Occipital lobe (tissue), 2 donors: ENCODE data around the gene NACA. TPM values are rescaled to one million over a fixed set of nuclear protein-coding genes. Genes with fewer than 3 reads are reported as not detected.
"Not testable (repeated sequence)": the region's sequence is repeated elsewhere in the genome, so short reads cannot be mapped to it uniquely, and the experiment has no call there.

Experiments used
- DNase-seq: peaks from one replicate; lab custom pipeline; 2025; lab: John Stamatoyannopoulos, UW
- total RNA-seq: library from RNA; depleted of rRNA; stranded (reverse); fragments of >200 nt; gene quantifications from one replicate; pipeline ENCODE4 v1.2.3, GENCODE V29; 2014

NACA gene
- total RNA-seq, result 1,394 TPM

DNA sequence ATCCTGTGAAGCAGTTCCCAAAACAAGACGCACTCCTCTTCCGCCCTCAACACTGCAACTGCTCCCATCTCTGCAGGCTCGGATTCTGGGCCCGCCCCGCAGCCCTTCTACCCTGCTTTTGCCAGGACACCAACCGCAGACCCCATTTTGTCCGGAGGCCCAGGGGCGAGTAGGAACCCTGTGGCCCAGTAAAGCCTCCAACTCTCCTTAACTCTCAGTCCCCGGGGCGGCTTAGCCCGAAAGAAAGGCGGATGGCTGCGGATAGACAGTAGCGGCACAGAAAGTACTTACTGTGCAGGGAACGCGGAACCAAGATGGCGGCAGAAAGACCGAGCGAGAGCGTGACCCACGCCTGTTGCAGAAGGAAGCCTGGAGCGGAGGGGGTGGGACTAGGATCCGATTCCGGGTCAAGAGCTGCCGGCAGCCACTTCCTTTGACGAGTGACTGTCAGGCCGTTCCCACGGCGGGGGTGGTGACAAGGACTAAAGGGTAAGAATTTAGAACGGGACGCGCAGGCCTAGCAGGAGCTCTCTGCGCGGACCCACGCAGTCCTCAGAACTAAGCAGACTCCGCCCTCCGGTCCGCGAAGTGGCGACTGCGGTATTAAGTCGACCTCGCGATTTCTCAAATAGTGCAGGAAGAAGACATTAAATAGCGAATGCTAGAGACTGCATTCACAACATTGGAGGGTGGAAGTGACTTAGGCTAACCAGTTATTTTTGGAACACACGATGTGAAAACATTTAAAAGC lies at the start of gene NACA:
TSS of gene NACA (minus strand) at position 328 of the 751 bp plus-strand sequence. CDS start 778 bp downstream, outside the sequence.
- peak; percentile 97 for DNase-seq

DNA sequence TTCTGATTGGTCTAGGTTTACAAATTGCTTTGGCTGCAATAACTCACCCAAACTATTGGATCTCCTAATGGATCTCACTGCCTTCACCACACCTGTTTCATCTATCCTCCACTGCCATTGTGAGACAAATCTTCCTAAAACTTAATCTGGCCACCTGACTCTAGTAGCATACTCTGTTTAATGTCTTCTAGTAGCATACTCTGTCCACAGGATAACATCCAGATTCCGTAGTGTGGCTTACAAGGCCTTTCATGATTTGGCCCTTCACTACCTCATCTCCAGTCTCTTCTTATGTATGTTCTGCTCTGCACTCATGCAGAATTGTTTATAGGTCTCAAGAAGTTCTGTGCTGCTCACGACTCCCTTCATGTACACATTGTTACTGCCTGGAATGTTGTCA lies 48.0 kb upstream of the NACA start:
- no peak for DNase-seq

DNA sequence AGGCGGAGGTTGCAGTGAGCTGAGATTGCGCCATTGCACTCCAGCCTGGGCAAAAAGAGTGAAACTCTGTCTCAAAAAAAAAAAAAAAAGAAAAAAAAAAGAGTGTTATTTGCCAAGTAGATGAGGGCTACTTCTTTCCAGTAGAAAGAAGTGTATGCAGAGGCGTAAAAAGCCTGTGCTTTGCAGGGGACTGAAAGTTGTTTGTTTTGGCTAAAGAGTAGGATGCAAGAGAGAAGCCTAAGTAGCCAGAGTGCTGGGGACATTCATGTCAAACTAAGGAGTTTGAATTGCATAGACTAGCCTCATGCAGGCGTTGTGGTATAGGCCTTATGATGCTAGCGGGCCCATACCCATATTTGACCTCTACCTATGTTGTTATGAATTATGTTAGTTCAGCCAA lies 47.5 kb upstream of the NACA start:
- no peak for DNase-seq

DNA sequence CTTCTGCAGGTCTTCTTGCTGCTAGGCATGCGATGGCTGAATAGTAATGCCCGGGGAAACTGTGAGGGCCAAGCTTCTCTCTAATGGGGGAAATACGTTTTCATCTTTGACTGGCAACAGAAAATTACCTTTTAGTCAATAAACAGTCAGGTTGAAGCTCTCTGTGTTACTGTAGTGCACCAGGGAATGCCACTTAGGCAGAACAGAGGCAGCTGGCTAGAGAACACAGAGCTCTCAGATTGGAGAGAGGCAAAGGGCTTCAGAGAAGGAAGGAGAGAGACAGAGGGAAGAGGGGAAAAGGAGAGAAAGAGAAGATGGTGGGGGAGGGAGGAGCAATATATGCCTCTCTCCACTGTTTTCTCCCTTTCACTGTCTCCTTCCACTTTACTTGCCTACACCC lies 44.8 kb upstream of the NACA start:
- no peak for DNase-seq

DNA sequence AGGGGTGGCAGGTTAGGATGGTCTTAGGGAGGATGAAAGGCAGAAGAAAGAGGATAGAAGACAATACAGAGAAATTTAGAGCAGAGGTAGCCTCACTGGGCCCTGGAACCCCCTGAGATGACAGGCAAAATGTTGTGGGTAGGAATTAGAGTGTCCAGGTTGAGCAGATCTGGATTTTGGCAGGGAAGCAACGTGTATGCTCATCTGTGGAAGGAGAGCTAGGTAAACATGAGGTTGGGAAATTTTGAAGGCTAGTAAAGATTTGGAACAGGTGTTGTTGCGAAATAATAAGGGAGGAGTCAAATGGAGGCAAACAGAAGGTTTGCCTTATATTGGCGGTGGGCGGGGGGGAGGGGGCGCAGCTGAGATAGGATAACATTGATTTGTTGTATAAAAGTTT lies 43.3 kb upstream of the NACA start:
- DNase-seq, result no peak

DNA sequence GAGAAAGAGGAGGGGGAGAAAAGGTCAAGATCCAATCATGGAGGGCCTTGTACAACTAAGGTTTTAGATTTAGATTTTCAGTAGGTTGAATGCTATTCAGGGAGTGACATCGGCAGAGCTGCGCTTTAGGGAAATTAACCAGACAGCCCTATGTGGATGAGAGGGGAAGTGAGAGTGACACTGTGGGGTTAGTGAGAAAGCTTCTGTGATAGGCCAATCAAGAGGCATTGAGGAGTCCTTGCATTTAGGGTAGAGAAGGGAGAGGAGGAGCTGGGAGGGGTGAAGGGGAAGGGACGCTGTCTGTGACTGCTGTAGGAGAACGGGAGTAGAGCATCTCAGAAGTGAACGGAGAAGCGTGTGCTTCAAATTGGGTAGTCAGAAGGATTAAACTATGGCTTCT lies 41.4 kb upstream of the NACA start:
- no peak for DNase-seq

DNA sequence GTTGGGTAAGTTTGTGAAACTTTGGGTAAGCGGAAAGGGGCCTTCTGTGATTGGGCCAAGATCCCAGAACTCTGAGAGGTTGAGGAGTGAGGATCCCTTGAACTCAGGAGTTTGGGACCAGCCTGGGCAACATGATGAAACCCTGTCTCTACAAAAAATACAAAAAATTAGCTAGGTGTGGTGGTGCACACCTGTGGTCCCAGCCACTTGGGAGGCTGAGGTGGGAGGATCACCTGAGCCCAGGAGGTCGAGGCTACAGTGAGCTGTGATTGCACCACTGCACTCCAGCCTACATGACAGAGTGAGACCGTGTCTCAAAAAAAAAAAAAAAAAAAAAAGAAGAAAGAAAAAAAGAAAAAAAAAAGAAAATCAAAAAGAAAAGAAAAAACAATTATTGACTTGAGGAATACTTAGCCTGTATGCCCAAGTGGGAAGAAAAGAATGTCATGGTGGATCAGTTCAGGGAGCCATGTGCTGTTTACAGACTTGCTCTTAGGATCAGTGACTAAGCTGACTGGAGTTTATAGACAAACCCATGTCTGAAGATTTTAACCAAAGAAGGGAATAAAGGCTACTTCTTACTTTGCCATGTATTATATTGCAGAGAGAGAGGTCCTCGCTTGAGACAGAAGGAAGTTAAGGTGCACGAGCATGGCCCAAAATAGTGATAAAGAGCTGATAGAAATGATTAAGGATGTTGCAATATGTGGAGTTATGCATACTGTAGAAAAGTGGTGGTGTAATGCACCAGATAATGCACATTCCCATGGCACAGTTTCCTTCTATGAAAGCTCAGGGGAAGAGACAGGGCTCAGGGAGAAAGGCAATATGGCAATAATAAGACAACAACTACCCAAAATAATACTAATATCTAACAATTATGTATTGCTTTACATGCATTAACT lies 38.9 kb upstream of the NACA start:
- DNase-seq, result no peak

DNA sequence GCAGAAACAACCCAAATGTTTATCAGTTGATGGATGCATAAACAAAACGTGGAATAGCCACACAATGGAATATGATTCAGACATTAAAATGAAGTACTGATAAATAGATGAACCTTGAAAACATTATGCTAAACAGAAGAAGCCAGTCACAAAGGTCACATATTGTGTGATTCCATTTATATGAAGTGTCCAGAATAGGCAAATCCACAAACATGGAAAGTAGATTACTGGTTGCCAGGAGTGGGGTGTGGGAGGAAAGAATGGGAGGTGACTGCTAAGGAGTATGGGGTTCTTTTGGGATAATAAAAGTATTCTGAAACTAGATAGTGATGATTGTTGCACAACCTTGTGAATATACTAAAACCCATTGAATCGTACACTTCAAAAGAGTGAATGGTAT lies 36.7 kb upstream of the NACA start:
- no peak for DNase-seq

DNA sequence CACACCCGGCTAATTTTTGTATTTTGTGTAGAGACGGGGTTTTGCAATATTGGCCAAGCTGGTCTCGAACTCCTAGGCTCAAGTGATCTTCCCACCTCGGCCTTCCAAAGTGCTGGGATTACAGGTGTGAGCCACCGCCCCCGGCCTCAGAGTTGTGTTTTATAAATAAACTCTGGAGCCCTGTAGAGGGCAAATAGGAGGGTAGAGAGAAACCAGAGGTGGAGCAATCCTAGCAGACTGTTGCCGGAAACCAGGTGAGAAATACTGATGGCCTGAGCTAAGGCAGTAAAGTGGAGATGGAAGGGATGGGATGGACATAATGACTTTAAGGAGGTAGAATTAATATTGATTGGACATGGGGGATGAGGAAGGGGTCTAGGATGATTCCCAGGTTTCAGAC lies 35.4 kb upstream of the NACA start:
- no peak for DNase-seq

DNA sequence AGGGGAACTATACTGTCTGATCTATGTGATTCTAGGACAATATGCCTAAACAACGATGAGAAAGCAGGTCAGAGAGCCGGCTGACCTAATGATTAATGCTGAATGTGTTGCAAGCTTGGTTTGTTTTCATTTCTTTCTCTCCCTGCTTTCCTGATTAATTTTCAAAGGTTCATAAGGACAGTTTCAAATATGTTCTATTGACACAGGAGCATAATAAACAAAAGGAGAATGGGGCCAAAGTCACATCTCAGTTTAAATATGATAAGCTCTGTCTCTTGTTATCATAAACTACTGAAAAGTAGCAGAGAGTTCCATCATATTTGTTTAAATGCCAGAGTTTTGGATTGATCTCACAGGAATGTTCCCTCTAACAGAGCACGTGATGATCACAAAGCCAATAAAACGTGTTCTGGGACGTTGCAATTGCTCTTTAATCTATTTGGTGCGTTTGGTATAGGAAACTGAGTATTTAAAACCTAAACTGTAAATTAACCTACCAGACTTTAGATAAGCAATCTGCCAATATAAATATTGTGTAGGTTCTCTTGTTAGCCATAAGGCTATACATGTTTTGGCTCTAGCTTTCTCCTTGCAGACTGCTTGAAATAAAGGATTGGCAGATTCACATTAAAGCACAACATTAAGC lies 34.3 kb upstream of the NACA start:
- DNase-seq, result no peak

DNA sequence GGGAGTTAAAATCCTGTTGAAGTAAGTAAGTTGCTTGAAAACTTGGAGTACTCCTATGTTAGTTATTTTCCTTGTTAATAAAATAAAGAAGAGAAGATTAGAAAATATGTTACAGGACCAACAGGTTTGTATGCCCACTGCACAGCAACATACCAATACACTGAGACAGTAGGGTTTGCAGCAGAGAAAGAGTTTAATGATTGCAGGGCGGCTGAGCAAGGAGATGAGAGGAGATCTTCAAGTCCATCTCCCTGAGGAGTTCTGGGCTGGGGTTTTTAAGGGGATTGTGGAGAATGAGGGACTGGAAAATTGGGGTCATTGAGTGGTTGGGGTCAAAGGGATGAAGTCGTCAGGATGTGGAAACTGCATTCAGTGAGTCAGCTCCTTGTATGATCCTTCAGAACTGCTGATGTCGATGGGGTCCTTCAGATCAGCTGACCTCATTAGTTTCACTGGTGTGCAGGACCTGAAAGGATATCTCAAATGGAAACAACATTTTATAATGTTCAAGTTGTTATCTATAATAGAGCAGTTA lies 33.7 kb upstream of the NACA start:
- DNase-seq, result no peak

DNA sequence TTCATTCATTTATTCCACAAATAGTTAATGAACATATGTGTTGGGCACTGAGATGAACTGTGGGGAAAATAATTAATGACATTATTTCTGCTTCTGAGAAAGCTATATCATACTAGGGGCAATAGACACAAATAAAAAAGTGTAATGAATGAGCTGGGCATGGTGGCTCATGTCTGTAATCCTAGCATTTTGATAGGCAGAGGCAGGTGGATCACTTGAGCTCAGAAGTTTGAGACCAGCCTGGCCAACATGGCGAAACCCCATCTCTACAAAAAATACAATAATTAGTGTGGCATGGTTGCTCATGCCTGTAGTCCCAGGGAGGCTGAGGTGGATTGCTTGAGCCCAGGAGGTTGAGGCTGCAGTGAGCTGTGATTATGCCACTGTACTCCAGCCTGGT lies 32.9 kb upstream of the NACA start:
- DNase-seq, result not testable (repeated sequence)

DNA sequence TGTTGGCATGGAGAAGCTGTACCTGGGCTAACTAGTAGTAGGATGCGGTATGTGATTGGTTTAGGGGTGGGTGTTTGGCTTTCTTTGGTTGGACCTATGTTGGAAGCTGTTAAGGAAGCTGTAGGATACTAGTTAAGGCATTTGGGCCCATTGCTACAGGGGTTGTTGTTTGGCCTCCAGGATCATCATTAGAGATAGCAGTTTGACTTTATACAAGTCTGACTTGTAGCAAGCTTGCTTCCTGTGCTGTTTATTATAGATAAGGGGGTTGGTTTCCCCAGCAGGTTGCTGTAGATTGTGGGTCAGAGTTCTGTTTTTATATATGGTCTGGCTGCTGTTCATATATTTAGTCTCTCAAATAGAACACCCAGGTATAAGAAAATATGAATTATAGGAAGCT lies 28.5 kb upstream of the NACA start:
- no peak for DNase-seq

DNA sequence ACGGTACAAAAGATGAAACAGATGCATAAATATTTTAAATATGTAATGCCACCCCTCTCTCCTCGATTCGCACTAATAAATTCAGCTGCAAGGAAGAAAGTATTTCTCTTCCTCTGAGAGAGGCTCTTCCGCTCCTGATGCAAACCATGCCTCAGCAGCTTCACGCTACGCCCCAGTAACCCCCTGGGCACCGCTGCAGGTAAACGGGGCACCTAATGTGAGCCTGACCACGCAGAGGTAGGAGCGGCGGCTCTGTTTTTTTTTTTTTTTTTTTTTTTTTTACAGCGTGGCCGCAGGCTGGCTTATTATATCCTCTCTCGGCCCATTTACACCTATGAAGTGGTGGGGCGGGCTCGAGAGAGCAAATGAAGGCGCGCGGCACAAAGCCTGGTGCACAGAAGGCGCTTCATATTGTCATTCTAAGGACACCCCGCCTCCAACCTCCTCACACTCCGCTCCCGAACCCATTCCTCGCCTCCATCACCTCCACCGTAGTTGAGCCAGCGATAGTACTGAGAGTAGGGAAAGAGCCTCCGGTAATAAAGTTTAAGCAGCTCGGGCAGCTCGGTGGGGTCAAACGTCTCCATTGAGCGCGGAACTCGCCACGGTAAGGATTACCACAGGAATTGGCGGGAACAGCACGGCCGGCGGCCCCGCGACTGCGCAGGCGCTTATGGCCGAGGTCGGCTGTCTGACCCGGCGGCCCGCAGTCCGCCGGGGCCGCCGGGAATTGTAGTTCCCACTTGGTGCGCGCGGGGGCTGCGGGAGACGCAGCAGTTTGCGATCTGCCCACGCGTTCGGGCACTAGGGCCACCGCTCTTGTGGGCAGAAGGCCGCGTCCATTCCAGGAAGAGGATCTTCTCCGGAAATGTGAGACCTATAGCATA lies 26.9 kb upstream of the NACA start, which contains the start of gene PRIM1:
TSS of gene PRIM1 (minus strand) at position 612 of the 887 bp plus-strand sequence. CDS start at position 587, 25 bp downstream.
- peak; percentile 79 for DNase-seq

DNA sequence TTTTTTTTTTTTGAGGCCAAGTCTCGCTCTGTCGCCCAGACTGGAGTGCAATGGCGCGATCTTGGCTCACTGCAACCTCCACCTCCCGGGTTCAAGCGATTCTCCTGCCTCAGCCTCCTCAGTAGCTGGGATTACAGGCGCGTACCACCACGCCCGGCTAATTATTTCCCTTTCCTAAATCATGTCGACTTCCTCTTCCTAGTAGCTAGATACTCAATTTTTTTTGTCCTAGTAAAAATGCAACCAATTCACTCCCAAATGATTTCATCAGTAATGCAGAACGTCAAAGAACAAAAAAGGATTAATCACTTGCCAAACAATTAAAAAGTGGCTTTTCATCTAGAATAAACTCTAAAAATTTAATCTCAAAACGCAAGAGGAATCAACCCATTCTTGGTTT lies 25.5 kb upstream of the NACA start:
- not testable (repeated sequence) for DNase-seq

DNA sequence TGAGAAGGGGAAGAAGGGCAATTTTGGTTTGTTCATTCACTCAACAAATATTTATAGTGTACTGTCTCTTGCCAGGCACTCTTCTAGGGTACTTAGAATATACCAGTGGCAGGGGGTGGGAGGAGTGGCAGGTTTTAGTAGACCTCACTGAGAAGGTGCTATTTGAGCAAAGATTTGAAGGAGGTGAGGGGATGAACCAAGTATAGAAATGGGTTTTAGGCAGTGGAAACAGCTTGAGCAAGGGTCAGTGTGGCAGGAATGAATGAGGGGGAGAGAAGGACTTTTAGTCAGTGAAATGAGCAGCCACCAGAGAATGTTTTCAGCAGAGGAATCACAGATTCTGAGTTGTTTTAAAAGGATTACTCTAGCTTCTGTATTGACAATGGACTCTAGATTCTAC lies 24.8 kb upstream of the NACA start:
- no peak for DNase-seq

DNA sequence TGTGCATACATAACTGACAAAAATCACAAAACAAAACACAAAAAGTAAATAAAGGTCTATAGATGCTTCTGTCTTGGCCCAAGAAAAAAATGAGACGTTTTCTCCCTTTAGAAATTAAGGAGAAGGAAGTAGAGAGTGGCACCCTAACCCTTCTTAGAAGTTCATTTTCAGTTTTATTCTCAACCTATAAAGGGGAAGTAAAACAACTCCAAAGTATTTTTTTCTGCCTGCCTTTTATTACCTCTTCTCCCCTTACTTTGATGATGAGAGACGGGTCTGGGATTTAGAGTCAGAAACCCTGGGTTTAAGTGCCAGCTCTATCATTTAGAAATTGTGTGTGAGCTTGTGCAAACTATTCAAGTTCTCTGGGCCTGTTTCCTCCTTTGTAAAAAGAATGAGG lies 24.3 kb upstream of the NACA start:
- DNase-seq, result no peak

DNA sequence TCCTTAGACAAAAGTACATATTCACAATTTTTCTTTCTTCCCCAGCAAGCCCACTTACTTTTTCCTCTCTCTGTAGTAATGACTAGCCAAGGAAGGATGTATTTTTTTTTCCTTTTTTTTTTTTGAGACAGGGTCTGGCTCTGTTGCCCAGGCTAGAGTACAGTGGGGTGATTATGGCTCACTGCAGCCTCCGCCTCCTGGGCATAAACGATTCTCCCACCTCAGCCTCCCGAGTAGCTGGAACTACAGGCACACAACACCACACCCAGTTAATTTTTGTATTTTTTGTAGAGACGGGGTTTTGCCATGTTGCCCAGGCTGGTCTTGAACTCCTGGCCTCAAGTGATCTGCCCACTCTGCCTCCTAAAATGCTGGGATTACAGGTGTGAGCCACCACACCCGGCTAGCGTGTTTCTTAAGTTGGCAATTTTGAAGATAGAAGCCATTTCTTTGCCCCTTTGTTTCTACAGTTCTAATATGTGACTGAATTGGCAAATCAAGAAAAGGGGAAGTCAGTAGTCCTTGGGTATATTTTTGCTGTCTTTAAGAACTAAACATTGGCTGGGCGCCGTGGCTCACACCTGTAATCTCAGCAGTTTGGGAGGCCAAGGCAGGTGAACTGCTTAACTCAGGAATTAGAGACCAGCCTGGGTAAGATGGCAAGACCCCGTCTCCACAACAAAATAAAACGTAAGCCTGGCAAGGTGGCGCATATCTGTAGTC lies 3.2 kb upstream of the NACA start:
- no peak for DNase-seq

DNA sequence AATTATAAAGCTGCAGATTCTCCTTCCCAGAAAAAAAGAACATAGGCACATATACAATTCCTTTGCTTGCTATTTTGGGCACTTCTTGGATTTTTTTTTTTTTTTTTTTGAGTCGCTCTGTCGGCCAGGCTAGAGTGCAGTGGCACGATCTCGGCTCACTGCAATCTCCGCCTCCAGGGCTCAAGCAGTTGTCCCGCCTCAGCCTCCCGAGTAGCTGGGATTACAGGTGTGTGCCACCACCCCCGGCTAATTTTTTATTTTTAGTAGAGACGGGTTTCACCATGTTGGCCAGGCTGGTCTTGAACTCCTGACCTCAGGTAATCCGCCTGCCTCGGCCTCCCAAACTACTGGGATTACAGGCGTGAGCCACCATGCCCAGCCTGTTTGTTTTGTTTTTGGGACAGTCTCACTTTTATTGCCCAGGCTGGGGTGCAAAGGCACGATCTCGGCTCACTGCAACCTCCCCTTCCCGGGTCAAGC lies 1.1 kb upstream of the NACA start:
- not testable (repeated sequence) for DNase-seq

DNA sequence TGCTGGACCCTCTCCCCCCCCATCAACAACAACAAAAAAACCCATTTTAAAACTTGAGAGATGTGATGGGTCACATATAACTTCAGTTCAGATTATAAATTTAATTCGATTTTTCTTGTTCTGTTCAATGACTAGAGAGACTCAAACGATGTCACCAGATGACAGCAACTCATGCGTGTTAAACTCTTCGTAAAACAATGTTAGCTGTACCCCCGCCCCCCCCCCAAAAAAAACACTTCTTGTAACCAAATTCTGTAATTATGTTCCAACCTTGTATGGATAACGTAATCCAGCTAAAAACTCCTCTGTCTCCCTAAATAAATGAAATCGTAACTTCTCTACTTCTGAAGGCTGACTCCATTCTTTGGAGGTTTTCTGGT lies 614 bp upstream of the NACA start:
- DNase-seq, result no peak
